ENCODE data around the gene DPP10.

Gene DPP10

GRCh38 chr2:115833196-115833595, 1390.8 kb downstream of the DPP10 start:
- TF ChIP-seq POLR2AphosphoS5 (IDR thresholded peaks at IDR 0.05; ENCODE audit: low read depth, low read length), result no peak
- no peak for TF ChIP-seq TAF1 (IDR thresholded peaks at IDR 0.05; ENCODE audit: borderline replicate concordance, insufficient read depth, low read length)
- TF ChIP-seq SIN3A (IDR thresholded peaks at IDR 0.05; ENCODE audit: borderline replicate concordance, insufficient read depth, low read length), result no peak
- no peak for TF ChIP-seq REST (IDR thresholded peaks at IDR 0.05; ENCODE audit: insufficient read depth in 1 of 2, low read depth in 2 of 2, low read length in 2 of 2)
- no peak for TF ChIP-seq FOXP2 (optimal IDR thresholded peaks at IDR 0.05; ENCODE audit: borderline replicate concordance, extremely low read depth, extremely low read length, insufficient read depth)

GRCh38 chr2:115838539-115838938, 1396.1 kb downstream of the DPP10 start:
- TF ChIP-seq FOXP2 (optimal IDR thresholded peaks at IDR 0.05; ENCODE audit: borderline replicate concordance, extremely low read depth, extremely low read length, insufficient read depth), result no peak
- no peak for TF ChIP-seq REST (IDR thresholded peaks at IDR 0.05; ENCODE audit: insufficient read depth in 1 of 2, low read depth in 2 of 2, low read length in 2 of 2)
- TF ChIP-seq TAF1 (IDR thresholded peaks at IDR 0.05; ENCODE audit: borderline replicate concordance, insufficient read depth, low read length), result no peak
- TF ChIP-seq POLR2AphosphoS5 (IDR thresholded peaks at IDR 0.05; ENCODE audit: low read depth, low read length), result no peak
- TF ChIP-seq SIN3A (IDR thresholded peaks at IDR 0.05; ENCODE audit: borderline replicate concordance, insufficient read depth, low read length), result no peak

DNA sequence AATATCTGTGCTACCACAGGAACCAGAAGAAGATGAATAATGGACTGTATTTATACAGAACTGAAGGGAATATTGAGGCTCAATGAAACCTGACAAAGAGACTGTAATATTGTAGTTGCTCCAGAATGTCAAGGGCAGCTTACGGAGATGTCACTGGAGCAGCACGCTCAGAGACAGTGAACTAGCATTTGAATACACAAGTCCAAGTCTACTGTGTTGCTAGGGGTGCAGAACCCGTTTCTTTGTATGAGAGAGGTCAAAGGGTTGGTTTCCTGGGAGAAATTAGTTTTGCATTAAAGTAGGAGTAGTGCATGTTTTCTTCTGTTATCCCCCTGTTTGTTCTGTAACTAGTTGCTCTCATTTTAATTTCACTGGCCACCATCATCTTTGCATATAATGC, 1399.9 kb downstream of the DPP10 start:
- TF ChIP-seq REST (IDR thresholded peaks at IDR 0.05; ENCODE audit: insufficient read depth in 1 of 2, low read depth in 2 of 2, low read length in 2 of 2), result no peak
- TF ChIP-seq TAF1 (IDR thresholded peaks at IDR 0.05; ENCODE audit: borderline replicate concordance, insufficient read depth, low read length), result no peak
- TF ChIP-seq POLR2AphosphoS5 (IDR thresholded peaks at IDR 0.05; ENCODE audit: low read depth, low read length), result no peak
- TF ChIP-seq FOXP2 (optimal IDR thresholded peaks at IDR 0.05; ENCODE audit: borderline replicate concordance, extremely low read depth, extremely low read length, insufficient read depth), result no peak
- TF ChIP-seq SIN3A (IDR thresholded peaks at IDR 0.05; ENCODE audit: borderline replicate concordance, insufficient read depth, low read length), result no peak

DNA sequence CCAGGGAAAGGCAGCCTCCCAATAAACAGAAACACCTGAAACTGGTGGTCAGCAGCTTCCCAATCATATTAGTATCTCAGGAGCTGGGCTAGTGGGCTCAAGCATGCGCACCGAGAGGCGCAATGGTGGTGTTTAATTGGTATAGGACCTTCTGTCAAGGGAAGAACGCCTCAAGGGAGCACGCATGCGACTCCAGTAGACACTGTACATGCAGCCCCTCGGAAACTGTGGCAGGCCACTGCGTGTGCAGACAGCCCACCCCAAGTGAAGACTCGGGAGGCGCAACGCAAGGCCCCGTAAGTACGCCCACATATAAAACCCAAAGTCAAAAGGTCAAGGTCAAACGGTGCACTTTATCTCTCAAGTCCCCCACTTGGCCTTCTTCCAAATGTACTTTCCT, 1405.8 kb downstream of the DPP10 start:
- TF ChIP-seq SIN3A (IDR thresholded peaks at IDR 0.05; ENCODE audit: borderline replicate concordance, insufficient read depth, low read length), result no peak
- TF ChIP-seq TAF1 (IDR thresholded peaks at IDR 0.05; ENCODE audit: borderline replicate concordance, insufficient read depth, low read length), result no peak
- no peak for TF ChIP-seq POLR2AphosphoS5 (IDR thresholded peaks at IDR 0.05; ENCODE audit: low read depth, low read length)
- TF ChIP-seq REST (IDR thresholded peaks at IDR 0.05; ENCODE audit: insufficient read depth in 1 of 2, low read depth in 2 of 2, low read length in 2 of 2), result no peak

DNA sequence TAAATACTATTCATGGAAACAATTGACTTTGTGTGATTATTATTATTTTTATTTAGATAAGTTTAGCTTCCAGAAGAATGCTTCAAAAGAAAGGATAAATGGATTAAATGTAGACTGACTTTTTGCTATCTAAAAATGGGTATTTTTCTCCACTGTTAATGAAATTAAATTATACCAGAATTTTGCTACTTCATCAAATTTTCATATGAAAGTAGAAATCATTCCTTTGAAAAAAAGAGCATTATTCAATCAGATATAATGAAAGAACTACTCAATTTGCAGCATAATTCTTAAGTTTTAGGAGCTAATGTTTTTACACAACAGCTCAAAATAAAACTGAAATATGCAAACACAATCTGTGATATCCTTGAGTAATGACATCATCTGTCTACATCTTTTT, 1424.6 kb downstream of the DPP10 start:
- TF ChIP-seq FOXP2 (optimal IDR thresholded peaks at IDR 0.05; ENCODE audit: borderline replicate concordance, extremely low read depth, extremely low read length, insufficient read depth), result no peak
- TF ChIP-seq TAF1 (IDR thresholded peaks at IDR 0.05; ENCODE audit: borderline replicate concordance, insufficient read depth, low read length), result no peak
